ENCODE results near the gene CMTM6.
A peak's percentile ranks its signal among the peaks of the same experiment; 100 is the strongest.

CMTM6 gene

DNA sequence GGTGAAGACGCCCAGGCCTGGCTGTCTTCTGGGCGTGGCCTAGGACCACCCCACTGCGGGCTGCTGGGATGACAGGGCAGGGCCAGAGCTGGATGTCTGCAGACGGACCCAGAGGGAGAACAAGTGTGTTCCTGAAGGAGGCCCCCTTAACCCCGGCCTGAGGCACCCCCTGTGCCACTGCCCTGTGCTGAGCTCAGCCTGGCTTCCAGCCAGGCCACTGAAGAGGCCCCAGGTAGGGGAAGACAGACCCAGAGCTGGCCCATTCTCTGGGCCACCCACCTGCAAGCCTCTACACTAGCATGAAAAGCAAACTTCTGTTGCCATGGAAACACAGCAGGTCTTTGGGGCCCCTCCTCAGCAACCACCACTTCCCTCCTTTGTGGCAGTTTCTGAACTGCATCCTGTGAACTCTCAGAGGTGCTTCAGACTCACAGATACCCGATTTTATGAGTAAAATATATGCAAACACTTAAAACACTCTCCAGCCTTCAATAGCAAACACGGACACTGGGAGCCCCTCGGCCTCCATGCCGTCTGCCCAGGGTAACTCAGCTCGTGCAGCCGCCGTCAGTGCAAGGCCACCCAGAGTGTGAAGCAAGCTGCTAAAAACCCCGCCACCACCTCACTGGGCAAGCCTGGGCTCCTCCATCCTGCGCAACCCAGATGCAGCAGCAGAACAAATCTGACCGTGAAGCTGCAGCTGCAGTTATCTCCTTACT is 42.5 kb downstream of the CMTM6 start:
- H3K4me1 ChIP-seq = no peaks in the 10 kb centered on the region
- H3K27me3 ChIP-seq = no peaks in the 10 kb centered on the region
- no peak overlapping the region for H3K4me3 ChIP-seq (ENCODE audit: low read depth, low read length)
- TF ChIP-seq, protein P1, sequence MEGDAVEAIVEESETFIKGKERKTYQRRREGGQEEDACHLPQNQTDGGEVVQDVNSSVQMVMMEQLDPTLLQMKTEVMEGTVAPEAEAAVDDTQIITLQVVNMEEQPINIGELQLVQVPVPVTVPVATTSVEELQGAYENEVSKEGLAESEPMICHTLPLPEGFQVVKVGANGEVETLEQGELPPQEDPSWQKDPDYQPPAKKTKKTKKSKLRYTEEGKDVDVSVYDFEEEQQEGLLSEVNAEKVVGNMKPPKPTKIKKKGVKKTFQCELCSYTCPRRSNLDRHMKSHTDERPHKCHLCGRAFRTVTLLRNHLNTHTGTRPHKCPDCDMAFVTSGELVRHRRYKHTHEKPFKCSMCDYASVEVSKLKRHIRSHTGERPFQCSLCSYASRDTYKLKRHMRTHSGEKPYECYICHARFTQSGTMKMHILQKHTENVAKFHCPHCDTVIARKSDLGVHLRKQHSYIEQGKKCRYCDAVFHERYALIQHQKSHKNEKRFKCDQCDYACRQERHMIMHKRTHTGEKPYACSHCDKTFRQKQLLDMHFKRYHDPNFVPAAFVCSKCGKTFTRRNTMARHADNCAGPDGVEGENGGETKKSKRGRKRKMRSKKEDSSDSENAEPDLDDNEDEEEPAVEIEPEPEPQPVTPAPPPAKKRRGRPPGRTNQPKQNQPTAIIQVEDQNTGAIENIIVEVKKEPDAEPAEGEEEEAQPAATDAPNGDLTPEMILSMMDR (IDR thresholded peaks at IDR 0.05; ENCODE audit: low read depth, low read length) = no peak
- no peaks in the 10 kb centered on the region for H3K36me3 ChIP-seq
- no peak for DNase-seq
- H3K9me3 ChIP-seq = no peaks in the 10 kb centered on the region

DNA sequence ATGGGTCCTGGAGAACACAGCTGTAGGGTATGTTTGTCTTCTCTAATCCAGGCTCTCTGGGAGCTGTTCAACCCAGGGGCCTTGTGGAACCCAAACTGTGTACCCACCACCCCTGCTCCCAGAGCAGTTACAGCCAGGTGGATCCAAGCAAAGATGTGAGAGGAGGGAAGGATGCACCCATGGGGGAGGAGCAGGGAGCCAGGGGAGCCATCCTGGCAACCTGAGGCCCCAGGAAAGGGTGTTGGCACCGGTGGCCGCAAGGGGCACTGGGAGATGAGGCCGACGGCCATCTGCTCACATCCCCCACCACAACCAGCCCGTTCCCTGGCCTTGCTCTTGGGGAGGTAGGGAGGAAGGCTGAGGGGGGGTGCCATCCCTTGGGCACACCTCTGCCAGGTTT is 43.2 kb downstream of the CMTM6 start:
- no peak overlapping the region for H3K4me3 ChIP-seq (ENCODE audit: low read depth, low read length)

DNA sequence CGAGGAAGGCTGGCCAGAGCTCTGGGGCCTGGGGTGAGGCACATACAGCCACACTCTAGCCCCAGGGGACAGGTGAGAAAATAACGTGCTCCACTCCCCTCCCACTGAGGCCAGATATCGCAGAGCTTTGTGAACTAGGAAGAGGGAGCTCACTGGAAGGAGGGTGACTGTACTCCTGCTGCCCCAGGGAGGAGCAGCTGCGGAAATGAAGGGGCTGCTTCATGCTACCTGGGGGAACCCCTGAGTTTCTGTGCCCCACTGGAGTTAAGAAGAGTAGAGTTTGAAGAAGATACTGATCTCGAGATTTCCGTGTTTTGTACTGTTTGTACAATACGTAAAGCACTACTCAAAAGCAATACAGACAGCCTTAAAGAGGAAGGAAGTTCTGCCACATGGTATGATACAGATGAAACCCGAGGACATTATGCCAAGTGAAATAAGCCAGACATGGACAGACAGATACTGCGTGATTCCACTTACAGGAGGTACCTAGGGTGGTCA is 44.6 kb downstream of the CMTM6 start:
- peak; percentile 10 for DNase-seq
- H3K36me3 ChIP-seq = no peaks in the 10 kb centered on the region
- H3K4me1 ChIP-seq = no peaks in the 10 kb centered on the region
- TF ChIP-seq, protein P1 (IDR thresholded peaks at IDR 0.05; ENCODE audit: low read depth, low read length) = no peak
- H3K4me3 ChIP-seq (ENCODE audit: low read depth, low read length) = no peak overlapping the region
- H3K9me3 ChIP-seq = no peaks in the 10 kb centered on the region
- H3K27me3 ChIP-seq = no peaks in the 10 kb centered on the region

More for the DNA sequence above, 43.2 kb downstream of the CMTM6 start:
- Histone ChIP-seq H3K27me3 (no peaks in the 10 kb centered on the region), H3K36me3 (no peaks in the 10 kb centered on the region), H3K9me3 (no peaks in the 10 kb centered on the region), H3K4me1 (no peaks in the 10 kb centered on the region)
- TF ChIP-seq, protein P1 (IDR thresholded peaks at IDR 0.05; ENCODE audit: low read depth, low read length) = no peak
- no peak for DNase-seq

DNA sequence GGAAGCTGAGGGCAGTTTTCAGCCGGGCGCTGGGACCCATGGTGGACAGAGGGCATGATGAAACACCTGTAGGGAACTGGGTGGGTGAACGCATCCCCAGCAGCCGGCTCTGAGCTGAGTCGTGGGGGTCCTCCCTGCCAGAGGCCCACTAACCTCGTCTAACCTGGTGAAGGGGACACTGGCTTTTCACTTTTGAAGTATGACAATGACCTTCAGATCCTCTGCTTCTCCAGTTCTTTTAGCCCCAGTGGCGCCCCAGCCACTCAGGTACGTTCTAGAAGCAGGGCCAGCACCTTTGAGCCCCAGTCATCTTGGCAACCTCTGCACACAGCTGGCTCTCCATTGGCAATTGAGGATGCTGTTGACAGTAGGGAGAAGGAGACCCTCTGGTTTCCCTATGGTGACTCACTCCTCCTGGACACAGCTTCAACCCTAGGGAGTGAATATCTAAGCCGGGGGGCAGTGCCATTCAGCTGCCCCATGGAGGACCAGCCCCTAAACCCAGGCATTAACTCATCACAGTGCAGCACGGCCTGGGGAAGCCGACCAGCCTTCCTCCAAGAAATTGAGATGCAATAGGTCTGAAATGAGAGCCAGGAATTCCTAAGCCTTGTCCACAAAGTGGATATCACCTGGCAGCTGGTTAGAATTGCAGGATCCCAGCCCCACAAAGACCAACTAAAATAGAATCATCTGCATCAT is 46.1 kb downstream of the CMTM6 start:
- no peaks in the 10 kb centered on the region for H3K4me1 ChIP-seq

DNA sequence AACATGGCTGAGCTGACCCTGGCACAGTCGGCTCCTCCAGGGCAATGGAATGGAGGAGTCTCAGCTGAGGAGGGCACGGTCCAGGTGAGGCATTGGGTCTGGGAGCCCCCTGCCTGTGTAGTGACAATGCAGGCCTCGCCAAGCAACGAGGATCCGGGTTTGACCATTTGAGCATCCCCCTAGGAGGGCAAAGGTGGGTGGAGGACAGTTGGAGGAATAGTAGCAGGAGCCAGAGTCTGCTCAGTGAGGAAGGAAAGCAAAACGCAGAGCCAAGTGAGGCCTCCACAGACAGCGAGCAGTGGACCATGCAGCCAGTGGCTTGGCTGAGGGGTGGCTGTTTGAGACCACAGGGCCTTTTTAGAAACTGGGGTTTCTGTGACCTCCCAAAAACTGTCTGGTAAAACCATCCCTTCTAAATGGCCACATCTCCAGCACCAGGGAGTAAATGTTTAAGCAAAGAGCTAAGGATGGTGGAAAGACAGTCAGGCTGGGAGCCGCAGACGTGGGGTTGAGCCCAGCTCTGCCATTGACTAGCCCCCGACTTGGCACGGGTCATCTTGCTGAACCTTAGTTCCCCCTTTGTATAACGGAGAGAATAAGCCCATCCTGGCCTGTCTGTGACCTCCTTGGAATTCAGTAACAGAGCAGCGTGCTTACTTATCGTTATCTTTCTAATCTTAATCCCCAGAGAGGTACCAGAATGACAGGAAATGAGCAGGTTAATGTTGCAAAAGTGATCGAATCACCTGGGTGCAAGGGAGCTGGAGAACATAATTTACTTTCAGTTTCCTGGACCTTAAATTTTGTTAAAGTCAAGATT is 46.8 kb downstream of the CMTM6 start:
- TF ChIP-seq, protein P1 (IDR thresholded peaks at IDR 0.05; ENCODE audit: low read depth, low read length) = no peak
- no peaks in the 10 kb centered on the region for H3K9me3 ChIP-seq
- no peaks in the 10 kb centered on the region for H3K36me3 ChIP-seq
- H3K4me1 ChIP-seq = no peaks in the 10 kb centered on the region
- no peak overlapping the region for H3K4me3 ChIP-seq (ENCODE audit: low read depth, low read length)
- DNase-seq = no peak
- no peaks in the 10 kb centered on the region for H3K27me3 ChIP-seq

More for the DNA sequence above, 46.1 kb downstream of the CMTM6 start:
- H3K27me3 ChIP-seq = no peaks in the 10 kb centered on the region
- H3K36me3 ChIP-seq = no peaks in the 10 kb centered on the region
- TF ChIP-seq, protein P1 (IDR thresholded peaks at IDR 0.05; ENCODE audit: low read depth, low read length) = no peak
- H3K9me3 ChIP-seq = no peaks in the 10 kb centered on the region
- H3K4me3 ChIP-seq (ENCODE audit: low read depth, low read length) = no peak overlapping the region
- DNase-seq = no peak

Measured in BE2C (cell line).